SK-N-SH (cell line): ENCODE data around the gene THADA. TPM values are rescaled to one million over a fixed set of nuclear protein-coding genes. Genes with fewer than 3 reads are reported as not detected.

Experiments
- CTCF ChIA-PET: fragments of 300-600, 350-600 bp; formaldehyde crosslinking; extraction: SDS; loops from one replicate; lab custom pipeline; 2021; lab: Yijun Ruan, JAX
- POLR2A ChIA-PET: fragments of 350-600 bp; sonication (Branson Sonifier 250); formaldehyde crosslinking; extraction: SDS; loops from one replicate; lab custom pipeline; 2020; ENCODE audit warnings: antibody characterized with exemption, inconsistent platforms; lab: Yijun Ruan, JAX
- DNase-seq: peaks from one replicate; pipeline ENCODE4 v3.0.0; 2012
- H2AFZ ChIP-seq: fragments of 200-600 bp; sonication (generic); 2 replicates; pipeline ENCODE4 v1.8.1; 2016; ENCODE audit warnings: antibody characterized with exemption, mild to moderate bottlenecking, low read depth
- H3F3A ChIP-seq: fragments of 200-600 bp; sonication (generic); replicated peaks from 2 replicates; pipeline ENCODE3; 2016; ENCODE audit warnings: antibody characterized with exemption, mild to moderate bottlenecking; ENCODE audit not compliant: insufficient read depth
- H3K27ac ChIP-seq, 2 experiments: fragments of 200-500 bp in 1 of 2; fragments of 200-600 bp in 1 of 2; sonication (Bioruptor generic) in 1 of 2; sonication (generic), shearing (Covaris generic) in 1 of 2; 2 replicates each; pipeline versions ENCODE4 v1.5.1 to v1.6.1; 2014 to 2016; ENCODE audit warnings: low read depth in 2 of 2, inconsistent platforms in 1 of 2, low read length in 1 of 2, mild to moderate bottlenecking in 1 of 2, mixed read lengths in 1 of 2
- H3K27me3 ChIP-seq: fragments of 200-600 bp; sonication (generic), shearing (Covaris generic); 2 replicates; pipeline ENCODE4 v1.6.1; 2016; ENCODE audit warnings: mixed run types; ENCODE audit not compliant: insufficient read depth
- H3K36me3 ChIP-seq, 2 experiments: fragments of 200-500 bp in 1 of 2; fragments of 200-600 bp in 1 of 2; sonication (Bioruptor generic) in 1 of 2; sonication (generic) in 1 of 2; replicated peaks in 1 of 2; 2 replicates each; pipeline versions ENCODE3 to v1.5.1; 2014 to 2016; ENCODE audit warnings: low read length in 1 of 2, mild to moderate bottlenecking in 1 of 2; ENCODE audit not compliant: insufficient read depth in 2 of 2, control insufficient read depth in 1 of 2
- H3K4me1 ChIP-seq, 2 experiments: fragments of 200-500 bp in 1 of 2; fragments of 200-600 bp in 1 of 2; sonication (Bioruptor generic) in 1 of 2; sonication (generic), shearing (Covaris generic) in 1 of 2; 2 replicates each; pipeline versions ENCODE4 v1.5.1 to v1.6.1; 2014 to 2016; ENCODE audit warnings: low read depth in 1 of 2, low read length in 1 of 2, mixed run types in 1 of 2; ENCODE audit not compliant: insufficient read depth in 2 of 2, control insufficient read depth in 1 of 2
- H3K4me2 ChIP-seq: fragments of 200-600 bp; sonication (generic), shearing (Covaris generic); 2 replicates; pipeline ENCODE4 v1.6.1; 2017; ENCODE audit warnings: mixed run types
- H3K4me3 ChIP-seq, 2 experiments: fragments of 200-500 bp in 1 of 2; fragments of 200-600 bp in 1 of 2; sonication (Bioruptor generic) in 1 of 2; sonication (generic), shearing (Covaris generic) in 1 of 2; 2 replicates each; pipeline versions ENCODE4 v1.5.1 to v1.8.1; 2014 to 2016; ENCODE audit warnings: low read depth in 2 of 2, inconsistent platforms in 1 of 2, low read length in 1 of 2, mild to moderate bottlenecking in 1 of 2, mixed read lengths in 1 of 2, moderate library complexity in 1 of 2
- H3K79me2 ChIP-seq: fragments of 200-600 bp; sonication (generic); 2 replicates; pipeline ENCODE4 v1.8.1; 2017; ENCODE audit warnings: mild to moderate bottlenecking; ENCODE audit not compliant: insufficient read depth
- H3K9ac ChIP-seq: fragments of 200-600 bp; sonication (generic); 2 replicates; pipeline ENCODE4 v1.6.1; 2017; ENCODE audit warnings: mixed run types
- H3K9me2 ChIP-seq: fragments of 200-600 bp; sonication (generic); 2 replicates; pipeline ENCODE4 v1.6.1; 2017; ENCODE audit warnings: mixed run types
- H3K9me3 ChIP-seq: fragments of 200-600 bp; sonication (generic); 2 replicates; pipeline ENCODE4 v1.6.1; 2017; ENCODE audit warnings: mixed run types, mild to moderate bottlenecking, moderate library complexity
- H4K20me1 ChIP-seq: fragments of 200-600 bp; sonication (generic); 2 replicates; pipeline ENCODE4 v1.6.1; 2017; ENCODE audit warnings: mild to moderate bottlenecking, mixed run types; ENCODE audit not compliant: insufficient read depth
- CHD2 ChIP-seq: fragments of 150-350 bp; IDR thresholded peaks from 2 replicates; pipeline ENCODE4 v1.6.1; 2018; ENCODE audit warnings: low read length; ENCODE audit not compliant: partially characterized antibody
- EZH2phosphoT487 ChIP-seq: fragments of 200-600 bp; sonication (generic); IDR thresholded peaks from 2 replicates; pipeline ENCODE4 v1.6.1; 2017; ENCODE audit warnings: low read depth, mixed run types, mild to moderate bottlenecking, antibody characterized with exemption, moderate library complexity, borderline replicate concordance
- FOSL2 ChIP-seq: IDR thresholded peaks from 2 replicates; pipeline ENCODE4 v1.4.0; 2012; ENCODE audit warnings: low read depth, mild to moderate bottlenecking, moderate library complexity, borderline replicate concordance
- JUND ChIP-seq: IDR thresholded peaks from 2 replicates; pipeline ENCODE4 v1.4.0; 2012
- MAX ChIP-seq: IDR thresholded peaks from 2 replicates; pipeline ENCODE4 v1.4.0; 2012; ENCODE audit warnings: low read depth
- MXI1 ChIP-seq: IDR thresholded peaks from 2 replicates; pipeline ENCODE4 v1.6.1; 2012; ENCODE audit warnings: mild to moderate bottlenecking, low read depth, low read length, improper control_type of control experiment
- NRF1 ChIP-seq: IDR thresholded peaks from 2 replicates; pipeline ENCODE4 v1.6.1; 2012; ENCODE audit warnings: low read depth, mild to moderate bottlenecking, low read length
- RCOR1 ChIP-seq: fragments of 150-350 bp; IDR thresholded peaks from 2 replicates; pipeline ENCODE4 v1.6.1; 2017; ENCODE audit warnings: antibody characterized with exemption, low read length
- SIN3A ChIP-seq: IDR thresholded peaks from 2 replicates; pipeline ENCODE4 v1.6.1; 2012; ENCODE audit warnings: low read depth, mild to moderate bottlenecking, low read length, moderate library complexity, borderline replicate concordance
- SMC3 ChIP-seq: IDR thresholded peaks from 2 replicates; pipeline ENCODE4 v1.6.1; 2012; ENCODE audit warnings: low read depth, low read length, improper control_type of control experiment
- TAF1 ChIP-seq: IDR thresholded peaks from 2 replicates; pipeline ENCODE4 v1.6.1; 2012; ENCODE audit warnings: low read depth, mild to moderate bottlenecking, low read length, moderate library complexity, borderline replicate concordance
- USF1 ChIP-seq: IDR thresholded peaks from 2 replicates; pipeline ENCODE4 v1.4.0; 2012; ENCODE audit warnings: low read depth, borderline replicate concordance
- USF2 ChIP-seq: fragments of 150-350 bp; IDR thresholded peaks from 2 replicates; pipeline ENCODE4 v1.6.1; 2017; ENCODE audit warnings: antibody characterized with exemption, low read length, low read depth, borderline replicate concordance
- YY1 ChIP-seq: IDR thresholded peaks from 2 replicates; pipeline ENCODE4 v1.4.0; 2012; ENCODE audit warnings: low read depth, mild to moderate bottlenecking
- ZBTB33 ChIP-seq: IDR thresholded peaks from 2 replicates; pipeline ENCODE4 v1.4.0; 2012; ENCODE audit warnings: low read depth, borderline replicate concordance
- WGBS: methylation state at CpG from one replicate; pipeline ENCODE4 v1.1.6; 2017; ENCODE audit warnings: low lambda C conversion rate; 5-methylcytosine and 5-hydroxymethylcytosine counted together
- polyA plus RNA-seq, 3 experiments: library from polyadenylated mRNA; depleted of rRNA; stranded (reverse); fragments of >200 nt; gene quantifications; 2 replicates each; pipeline ENCODE4 v1.2.3, GENCODE V29; 2012

THADA gene
- polyA plus RNA-seq, 1 of the 3 experiments (the other 2 are of a cell fraction) = 25.6 TPM

- TF ChIP-seq ZBTB33 (no peak), TAF1 (no peak), EZH2phosphoT487 (no peak), SIN3A (no peak)
Measured at GRCh38 chr2:43384143-43384542, 211.7 kb downstream of the THADA start (continued).

GRCh38 chr2:43383533-43383932 lies 212.3 kb downstream of the THADA start:
- peaks cover 3 to 19% of the 10 kb centered on the region in 2 experiments for H3K36me3 ChIP-seq
- no peaks in the 10 kb centered on the region for H4K20me1 ChIP-seq
- H3K4me1 ChIP-seq = peaks cover 0 to 4% of the 10 kb centered on the region in 2 experiments; a peak in 2 of 4 replicates
- H3F3A ChIP-seq = peaks cover 3% of the 10 kb centered on the region
- H3K4me3 ChIP-seq = no peak overlapping the region
- no peak overlapping the region for H3K4me2 ChIP-seq
- CTCF ChIA-PET = interaction anchor here (0.8 kb wide), 1 partner anchor 101 kb away, joined by 3 read pairs; no protein-coding TSS in a partner anchor
- WGBS = 87% methylated on average over 2 of the region's 2 CpGs
- H2AFZ ChIP-seq = no peak overlapping the region
- H3K79me2 ChIP-seq = no peaks in the 10 kb centered on the region
- no peaks in the 10 kb centered on the region for H3K9me3 ChIP-seq
- no peaks in the 10 kb centered on the region for H3K27me3 ChIP-seq
- POLR2A ChIA-PET = no interaction called here
- no peaks in the 10 kb centered on the region for H3K9me2 ChIP-seq
- no peak overlapping the region for H3K9ac ChIP-seq
- no peak for DNase-seq
- TF ChIP-seq MAX (no peak), SMC3 (no peak), FOSL2 (no peak), USF1 (no peak), USF2 (no peak), CHD2 (no peak), JUND (no peak), RCOR1 (no peak), MXI1 (no peak), NRF1 (no peak), YY1 (no peak)
- TF ChIP-seq, all 33 proteins: peak for 0
- H3K27ac ChIP-seq = no peak overlapping the region
